Motor neuron (in vitro differentiated cells): ENCODE measurements around the gene PAQR7. TPM values are rescaled to one million over a fixed set of nuclear protein-coding genes. Genes with fewer than 3 reads are reported as not detected.
"Not testable (repeated sequence)": the region's sequence is repeated elsewhere in the genome, so short reads cannot be mapped to it uniquely, and the experiment has no call there.

ENCODE experiments used
- ATAC-seq, 8 experiments: fragments of 200-7000 bp; cut with Tn5 transposase; replicated peaks in 6 of 8; 2 replicates each; pipeline ENCODE4 v1.8.0; 2021; ENCODE audit warnings: mild to moderate bottlenecking in 8 of 8, moderate library complexity in 8 of 8
- H3K27ac ChIP-seq, 2 donors: fragments of 250-450 bp; sonication (Bioruptor Pico); 2 replicates each; pipeline ENCODE4 v1.9.0; 2021; ENCODE audit warnings: antibody characterized with exemption in 2 of 2, mild to moderate bottlenecking in 2 of 2, moderate library complexity in 1 of 2
- H3K4me1 ChIP-seq, 2 donors: fragments of 250-450 bp; sonication (Bioruptor Pico); replicated peaks in 1 of 2; 2 replicates each; pipeline ENCODE4 v1.6.1; 2021; ENCODE audit warnings: antibody characterized with exemption in 2 of 2, mild to moderate bottlenecking in 2 of 2, moderate library complexity in 1 of 2
- H3K4me3 ChIP-seq, 5 donors: fragments of 250-450 bp; sonication (Bioruptor Pico); 2 replicates each; pipeline ENCODE4 v1.9.0; 2021; ENCODE audit warnings: antibody characterized with exemption in 5 of 5, mild to moderate bottlenecking in 5 of 5, moderate library complexity in 4 of 5
- WGBS, 10 experiments: fragments of 450-650 bp; shearing (Covaris generic); methylation state at CpG; one replicate each; pipeline ENCODE4 v1.0.0; 2022; 5-methylcytosine and 5-hydroxymethylcytosine counted together
- in situ Hi-C, 9 experiments: fragments of 400-800 bp; cut with MboI; loops; one replicate each; pipeline ENCODE4 v1.15.0; 2021; ENCODE audit warnings: low sequenced_read_pairs in 9 of 9, low pct_unique_long_range_greater_than_20kb in 2 of 9; ENCODE audit not compliant: unreplicated experiment in 9 of 9
- total RNA-seq, 8 experiments: library from RNA; unstranded; fragments of 300-600 nt; gene quantifications; 2 replicates each; pipeline versions ENCODE4 v1.2.3 to v1.2.4, GENCODE V29; 2022

The PAQR7 gene
- total RNA-seq, 8 experiments from 2014 or later = 8.9 to 14.5 (median 12.2) TPM

GRCh38 chr1:25848531-25848930 is 27.0 kb downstream of the PAQR7 start:
- no peak for ATAC-seq
- WGBS, 10 experiments = 25 to 100% (median 69%) methylated on average over 1 of the region's 1 CpG; no CpG with 5 or more reads in 4 of the 10 experiments
- Histone ChIP-seq H3K4me3 (no peak overlapping the region), H3K4me1 (no peaks in the 10 kb centered on the region), H3K27ac (no peak overlapping the region)
- in situ Hi-C loops = no loop called here

GRCh38 chr1:25847929-25848328 is 27.6 kb downstream of the PAQR7 start:
- Histone ChIP-seq H3K4me1 (no peaks in the 10 kb centered on the region), H3K27ac (no peak overlapping the region), H3K4me3 (no peak overlapping the region)
- ATAC-seq = no peak
- in situ Hi-C loops = no loop called here
- 67 to 93% (median 86%) methylated on average over 1 to 4 of the region's 4 CpGs; no CpG with 5 or more reads in 4 of the 10 experiments for WGBS, 10 experiments

- no peaks in the 10 kb centered on the region for H3K4me1 ChIP-seq
- ATAC-seq = no peak
- in situ Hi-C loops = no loop called here
- 20 to 95% (median 81%) methylated on average over 2 to 5 of the region's 5 CpGs for WGBS, 10 experiments
- H3K4me3 ChIP-seq = no peak overlapping the region
- H3K27ac ChIP-seq = no peak overlapping the region
These were observed 29.8 kb downstream of the PAQR7 start for GRCh38 chr1:25845664-25846063.

GRCh38 chr1:25844536-25845337 is 30.8 kb downstream of the PAQR7 start:
- in situ Hi-C loops = no loop called here
- whole genome bisulfite sequencing, 10 experiments = 80 to 100% (median 95%) methylated on average over 1 to 3 of the region's 3 CpGs

GRCh38 chr1:25843483-25843882 is 32.0 kb downstream of the PAQR7 start:
- WGBS, 10 experiments = 50 to 100% (median 77%) methylated on average over 3 of the region's 3 CpGs
- in situ Hi-C loops = no loop called here
- ATAC-seq = no peak
- Histone ChIP-seq H3K27ac (no peak overlapping the region), H3K4me1 (no peaks in the 10 kb centered on the region), H3K4me3 (no peak overlapping the region)

More at GRCh38 chr1:25844536-25845337, 30.8 kb downstream of the PAQR7 start:
- H3K4me1 ChIP-seq = no peaks in the 10 kb centered on the region
- H3K27ac ChIP-seq = no peak overlapping the region
- ATAC-seq = no peak
- H3K4me3 ChIP-seq = no peak overlapping the region

- ATAC-seq, H3K4me3 ChIP-seq, H3K4me1 ChIP-seq, in situ Hi-C loops, H3K27ac ChIP-seq: not testable (repeated sequence)
- WGBS, 10 experiments = 91 to 100% (median 95%) methylated on average over 1 to 4 of the region's 4 CpGs
These were observed 35.7 kb downstream of the PAQR7 start for GRCh38 chr1:25839808-25840207.

GRCh38 chr1:25837262-25837875 is 38.1 kb downstream of the PAQR7 start:
- Histone ChIP-seq H3K4me3 (no peak overlapping the region), H3K4me1 (no peaks in the 10 kb centered on the region), H3K27ac (no peak overlapping the region)
- 91 to 100% (median 100%) methylated on average over 1 of the region's 1 CpG; no CpG with 5 or more reads in 3 of the 10 experiments for WGBS, 10 experiments
- ATAC-seq = peak in 1 of 8 experiments; percentile 41
- in situ Hi-C loops = no loop called here

- H3K27ac ChIP-seq = no peak overlapping the region
- no peaks in the 10 kb centered on the region for H3K4me1 ChIP-seq
- no peak for ATAC-seq
- in situ Hi-C loops = no loop called here
- H3K4me3 ChIP-seq = no peak overlapping the region
- 50 to 100% (median 76%) methylated on average over 1 to 3 of the region's 3 CpGs; no CpG with 5 or more reads in 1 of the 10 experiments for WGBS, 10 experiments
These were observed 38.8 kb downstream of the PAQR7 start for GRCh38 chr1:25836695-25837094.

GRCh38 chr1:25834894-25835293 is 40.6 kb downstream of the PAQR7 start:
- in situ Hi-C loops = no loop called here
- no peak overlapping the region for H3K4me3 ChIP-seq
- 58 to 100% (median 87%) methylated on average over 1 to 3 of the region's 3 CpGs; no CpG with 5 or more reads in 1 of the 10 experiments for WGBS, 10 experiments
- no peak overlapping the region for H3K27ac ChIP-seq
- ATAC-seq = no peak
- no peaks in the 10 kb centered on the region for H3K4me1 ChIP-seq

- in situ Hi-C loops = no loop called here
- H3K4me1 ChIP-seq = no peaks in the 10 kb centered on the region
- no peak for ATAC-seq
- WGBS, 10 experiments = 95 to 100% (median 100%) methylated on average over 1 to 5 of the region's 5 CpGs; no CpG with 5 or more reads in 2 of the 10 experiments
- no peak overlapping the region for H3K4me3 ChIP-seq
- no peak overlapping the region for H3K27ac ChIP-seq
These were observed 42.4 kb downstream of the PAQR7 start for GRCh38 chr1:25833158-25833557.

- no peak overlapping the region for H3K4me3 ChIP-seq
- no peaks in the 10 kb centered on the region for H3K4me1 ChIP-seq
- in situ Hi-C loops = no loop called here
- peak in 3 of 8 experiments; percentile 43 to 76 (median 49) for ATAC-seq
- no peak overlapping the region for H3K27ac ChIP-seq
- 80 to 100% (median 95%) methylated on average over 2 to 6 of the region's 6 CpGs for WGBS, 10 experiments
These were observed 43.0 kb downstream of the PAQR7 start for GRCh38 chr1:25832336-25833037.

GRCh38 chr1:25831569-25832196 is 43.8 kb downstream of the PAQR7 start:
- Histone ChIP-seq H3K27ac (no peak overlapping the region), H3K4me1 (no peaks in the 10 kb centered on the region), H3K4me3 (no peak overlapping the region)
- 57 to 100% (median 73%) methylated on average over 2 to 5 of the region's 5 CpGs for WGBS, 10 experiments
- ATAC-seq = no peak
- in situ Hi-C loops = no loop called here

- Histone ChIP-seq H3K4me3 (no peak overlapping the region), H3K27ac (no peak overlapping the region), H3K4me1 (no peaks in the 10 kb centered on the region)
- in situ Hi-C loops = no loop called here
- WGBS, 10 experiments = 73 to 83% methylated on average over 1 of the region's 1 CpG; no CpG with 5 or more reads in 8 of the 10 experiments
- ATAC-seq = no peak
These were observed 46.5 kb downstream of the PAQR7 start for GRCh38 chr1:25829046-25829445.
